Choroid plexus epithelial cell (primary cell): Measurements from ENCODE around the gene TAS2R41.

ENCODE experiments used
- DNase-seq: peaks from one replicate; pipeline ENCODE4 v3.0.0-alpha.2; 2010; ENCODE audit warnings: low read depth
- H3K4me3 ChIP-seq: 2 replicates; pipeline ENCODE4 v1.5.1; 2011; ENCODE audit warnings: low read depth, mild to moderate bottlenecking, control low read depth, low read length, moderate library complexity
- TF ChIP-seq, protein P1 (sequence below): conservative IDR thresholded peaks from 2 replicates; pipeline ENCODE4 v1.5.1; 2011; ENCODE audit warnings: low read depth, mild to moderate bottlenecking, control low read depth, inconsistent platforms, low read length, moderate library complexity

Gene TAS2R41

DNA sequence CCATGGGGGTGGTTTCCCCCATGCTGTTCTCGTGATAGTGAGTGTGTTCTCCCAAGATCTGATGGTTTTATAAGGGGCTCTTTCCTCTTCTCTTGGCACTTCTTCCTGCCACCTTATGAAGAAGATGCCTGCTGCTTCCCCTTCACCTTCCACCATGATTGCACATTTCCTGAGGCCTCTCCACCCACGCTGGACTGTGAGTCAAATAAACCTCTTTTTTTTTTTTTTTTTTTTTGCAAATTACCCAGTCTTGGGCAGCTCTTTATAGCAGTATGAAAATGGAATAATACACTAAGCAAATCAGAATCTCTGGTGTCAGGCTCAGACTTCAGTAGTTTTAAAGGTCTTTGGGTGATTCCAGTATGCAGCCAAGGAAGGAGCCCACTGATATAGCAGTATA, 28.2 kb downstream of the TAS2R41 start:
- H3K4me3 ChIP-seq = no peak overlapping the region
- DNase-seq = no peak
- TF ChIP-seq, protein P1, sequence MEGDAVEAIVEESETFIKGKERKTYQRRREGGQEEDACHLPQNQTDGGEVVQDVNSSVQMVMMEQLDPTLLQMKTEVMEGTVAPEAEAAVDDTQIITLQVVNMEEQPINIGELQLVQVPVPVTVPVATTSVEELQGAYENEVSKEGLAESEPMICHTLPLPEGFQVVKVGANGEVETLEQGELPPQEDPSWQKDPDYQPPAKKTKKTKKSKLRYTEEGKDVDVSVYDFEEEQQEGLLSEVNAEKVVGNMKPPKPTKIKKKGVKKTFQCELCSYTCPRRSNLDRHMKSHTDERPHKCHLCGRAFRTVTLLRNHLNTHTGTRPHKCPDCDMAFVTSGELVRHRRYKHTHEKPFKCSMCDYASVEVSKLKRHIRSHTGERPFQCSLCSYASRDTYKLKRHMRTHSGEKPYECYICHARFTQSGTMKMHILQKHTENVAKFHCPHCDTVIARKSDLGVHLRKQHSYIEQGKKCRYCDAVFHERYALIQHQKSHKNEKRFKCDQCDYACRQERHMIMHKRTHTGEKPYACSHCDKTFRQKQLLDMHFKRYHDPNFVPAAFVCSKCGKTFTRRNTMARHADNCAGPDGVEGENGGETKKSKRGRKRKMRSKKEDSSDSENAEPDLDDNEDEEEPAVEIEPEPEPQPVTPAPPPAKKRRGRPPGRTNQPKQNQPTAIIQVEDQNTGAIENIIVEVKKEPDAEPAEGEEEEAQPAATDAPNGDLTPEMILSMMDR = no peak

DNA sequence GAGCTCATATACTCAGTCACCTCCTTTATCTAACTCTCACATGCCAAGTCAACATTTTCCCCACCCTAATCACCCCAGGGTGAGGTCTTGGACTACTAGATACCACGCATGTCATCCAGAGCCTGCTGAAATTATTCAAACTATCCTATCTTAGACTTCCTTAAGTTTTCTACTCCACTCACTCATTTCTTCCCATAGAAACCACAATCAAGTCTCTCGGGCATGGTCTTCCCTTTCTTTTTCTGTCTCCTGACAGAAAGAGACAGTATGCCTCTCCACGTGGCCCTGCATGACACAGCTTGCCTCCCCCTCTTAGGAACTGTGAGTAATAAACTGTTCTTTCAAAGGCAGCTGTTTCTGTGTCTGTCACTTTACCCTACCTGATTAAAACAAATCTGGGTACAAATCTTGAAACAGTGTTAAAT, 29.4 kb downstream of the TAS2R41 start:
- no peak for DNase-seq
- no peak overlapping the region for H3K4me3 ChIP-seq
- TF ChIP-seq, protein P1 = no peak

DNA sequence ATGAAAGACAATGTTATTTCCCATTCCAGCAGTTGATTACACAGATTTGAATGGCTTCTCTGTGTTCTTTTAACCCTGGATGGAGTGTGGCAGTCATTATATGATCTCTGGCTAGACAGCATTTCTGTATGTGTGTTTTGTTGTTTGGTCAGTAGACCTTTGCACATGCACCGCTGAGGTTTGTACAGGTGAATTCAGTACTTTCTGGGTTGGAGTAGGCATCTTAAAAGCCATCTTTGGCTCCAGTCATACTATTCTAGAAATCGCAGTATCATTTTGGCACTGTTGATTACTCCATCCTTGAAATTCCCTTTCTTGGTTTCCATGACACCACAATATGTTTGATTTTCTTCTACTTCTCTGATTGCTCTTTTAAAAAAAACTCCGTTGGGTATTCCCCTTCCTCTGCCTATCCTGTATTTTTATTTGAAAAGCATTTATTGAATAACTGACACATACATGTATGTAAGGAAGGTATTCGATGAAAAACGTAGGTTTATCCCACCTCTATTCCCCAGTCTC, 29.9 kb downstream of the TAS2R41 start:
- H3K4me3 ChIP-seq = no peak overlapping the region
- no peak for DNase-seq
- TF ChIP-seq, protein P1 = no peak

DNA sequence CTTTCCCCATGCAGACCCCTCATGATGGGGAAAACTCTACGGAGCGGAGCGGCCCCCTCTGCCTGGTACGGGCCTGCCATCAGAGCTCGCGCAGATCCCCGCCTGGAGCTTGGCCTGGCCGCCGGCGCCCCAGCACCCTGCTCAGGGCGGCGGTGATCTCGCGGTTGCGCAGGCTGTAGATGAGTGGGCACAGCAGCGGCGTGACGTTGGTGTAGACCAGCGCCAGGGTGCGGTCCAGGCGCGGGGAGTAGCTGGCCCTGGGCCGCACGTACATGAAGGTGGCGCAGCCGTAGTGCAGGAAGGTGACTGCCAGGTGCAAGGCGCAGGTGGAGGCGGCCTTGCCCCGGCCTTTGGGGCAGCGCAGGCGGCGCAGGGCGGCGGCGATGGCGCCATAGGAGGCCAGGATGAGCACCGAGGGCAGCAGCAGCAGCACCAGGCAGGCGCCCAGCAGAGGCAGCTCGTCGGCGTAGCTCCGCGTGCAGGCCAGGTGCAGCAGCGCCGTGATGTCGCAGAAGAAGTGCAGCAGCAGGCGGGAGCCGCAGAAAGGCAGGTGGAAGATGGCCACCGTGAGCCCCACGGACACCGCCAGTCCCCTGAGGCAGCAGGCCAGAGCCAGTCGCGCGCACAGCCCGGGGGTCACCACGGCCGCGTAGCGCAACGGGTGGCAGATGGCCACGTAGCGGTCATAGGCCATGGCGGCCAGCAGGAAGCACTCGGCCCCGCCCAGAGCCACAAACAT, 33.4 kb downstream of the TAS2R41 start:
- TF ChIP-seq, protein P1 = no peak
- peak overlapping the region; percentile 9 for H3K4me3 ChIP-seq
- no peak for DNase-seq

DNA sequence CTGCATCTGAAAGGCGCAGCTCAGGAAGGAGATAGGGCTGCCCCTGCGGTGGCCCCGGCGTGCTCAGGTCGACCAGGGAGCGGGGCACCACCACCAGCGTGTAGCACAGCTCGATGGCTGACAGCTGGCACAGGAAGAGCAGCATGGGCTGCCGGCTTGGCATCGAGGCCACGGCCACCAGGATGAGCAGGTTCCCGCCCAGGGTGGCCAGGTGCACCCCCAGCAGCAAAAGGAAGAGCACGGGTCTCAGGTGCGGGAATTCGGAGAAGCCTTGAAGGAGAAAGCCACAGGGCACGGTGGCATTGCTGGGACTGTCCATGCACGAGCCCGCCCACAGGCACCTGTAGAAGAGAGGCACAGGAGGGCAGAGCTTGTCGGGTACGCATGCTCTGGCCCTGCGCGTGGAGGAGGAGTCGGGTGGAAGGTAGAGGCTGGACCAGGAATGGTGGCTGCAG, 33.9 kb downstream of the TAS2R41 start:
- no peak for DNase-seq
- TF ChIP-seq, protein P1 = no peak
- no peak overlapping the region for H3K4me3 ChIP-seq

DNA sequence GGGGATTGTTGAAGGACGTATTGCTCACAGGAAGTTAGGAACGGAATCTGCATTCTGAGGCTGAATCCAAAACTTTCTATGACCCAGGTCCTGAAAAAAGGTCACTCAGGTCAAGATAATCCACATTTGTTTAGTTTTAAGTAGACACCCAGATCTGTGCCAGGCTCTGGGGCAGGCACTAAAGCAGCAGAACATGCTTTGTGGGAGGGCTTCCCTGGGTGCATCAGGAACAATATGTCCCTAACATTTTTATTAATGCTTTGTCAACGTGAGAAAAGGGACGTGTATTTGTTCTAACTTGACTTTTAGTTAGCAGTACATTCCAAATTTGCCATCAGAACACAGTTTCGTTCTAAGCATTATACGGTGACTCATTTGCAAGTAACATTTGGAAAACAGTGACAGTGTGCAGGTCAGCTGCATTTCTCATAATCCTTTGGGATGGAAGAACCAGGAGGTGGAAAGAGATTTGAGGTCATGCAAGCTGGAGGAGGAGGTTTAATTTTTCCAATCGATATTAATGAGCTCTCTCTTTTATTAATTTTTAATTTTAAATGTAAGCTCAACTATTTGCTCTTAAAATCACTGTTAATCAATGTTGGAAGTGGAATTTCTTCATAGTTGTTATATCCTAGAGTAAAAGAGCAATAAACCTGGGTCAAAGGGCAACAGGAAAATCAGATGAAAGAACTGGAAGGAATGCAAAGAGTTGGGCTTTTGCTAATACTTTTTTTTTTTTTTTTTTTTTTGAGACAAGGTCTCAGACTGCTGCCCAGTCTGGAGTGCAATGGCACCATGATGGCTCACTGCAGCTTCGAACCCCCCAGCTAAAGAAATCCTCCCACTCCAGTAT, 35.0 kb downstream of the TAS2R41 start:
- TF ChIP-seq, protein P1 = no peak
- H3K4me3 ChIP-seq = no peak overlapping the region
- DNase-seq = no peak
